SK-N-MC (cell line): ENCODE data around the gene DPEP2.

Experiments
- EZH2 ChIP-seq: fragments of 200-600 bp; sonication (generic); IDR thresholded peaks from one replicate; pipeline ENCODE4 v1.6.1; 2017; ENCODE audit warnings: antibody characterized with exemption
- POLR2AphosphoS5 ChIP-seq: IDR thresholded peaks from 2 replicates; pipeline ENCODE4 v1.6.1; 2012; ENCODE audit warnings: mild to moderate bottlenecking, low read depth, low read length, borderline replicate concordance

DNA sequence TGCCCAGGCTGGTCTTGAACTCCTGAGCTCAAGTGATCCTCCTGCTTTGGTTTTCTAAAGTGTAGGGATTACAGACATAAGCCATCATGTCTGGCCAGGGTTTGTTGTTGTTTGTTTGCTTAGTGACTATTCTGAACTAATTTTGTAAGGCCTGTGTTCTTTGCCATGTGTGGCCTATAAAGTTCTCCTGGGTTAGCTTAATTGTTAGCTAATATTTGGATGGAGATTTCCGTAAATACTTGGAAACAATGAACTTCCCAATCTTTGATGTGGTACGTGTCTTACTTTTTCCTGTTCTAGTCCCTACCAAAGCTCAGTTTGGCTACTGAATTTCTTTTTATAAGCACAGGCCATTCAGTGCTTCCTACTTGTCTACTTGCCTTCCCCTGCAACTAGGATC is 48.7 kb upstream of the DPEP2 start:
- no peak for TF ChIP-seq POLR2AphosphoS5
- TF ChIP-seq EZH2, result no peak
